Activated T-helper 2 cell treated with anti-CD3 and anti-CD28 coated beads, Interferon-gamma antibody, Interleukin-2, Interleukin-4, amounts not matched to agents 10 μg/mL and 5 μg/mL and 100 μg/mL, durations not matched to agents 14 hours and 24 hours and 36 hours (primary cell): ENCODE measurements around the gene GRPEL1. TPM values are rescaled to one million over a fixed set of nuclear protein-coding genes. Genes with fewer than 3 reads are reported as not detected.

Experiments used
- DNase-seq: peaks from one replicate; pipeline ENCODE4 v3.0.0; 2021; ENCODE audit warnings: low spot score
- H3K27ac Mint-ChIP-seq: one replicate; pipeline ENCODE4 v1.8.0; 2021; ENCODE audit warnings: mixed read lengths
- H3K27me3 Mint-ChIP-seq: one replicate; pipeline ENCODE4 v1.8.0; 2021; ENCODE audit warnings: low read depth, mixed read lengths
- H3K36me3 Mint-ChIP-seq: one replicate; pipeline ENCODE4 v1.8.0; 2021; ENCODE audit warnings: low read depth, mixed read lengths
- H3K4me1 Mint-ChIP-seq: one replicate; pipeline ENCODE4 v1.8.0; 2021; ENCODE audit warnings: low read depth, mixed read lengths
- H3K4me3 Mint-ChIP-seq: one replicate; pipeline ENCODE4 v1.8.0; 2021; ENCODE audit warnings: low read depth, mild to moderate bottlenecking, moderate library complexity, mixed read lengths
- H3K9me3 Mint-ChIP-seq: one replicate; pipeline ENCODE4 v1.8.0; 2021; ENCODE audit warnings: mixed read lengths
- intact Hi-C: fragments of 100-400 bp; cut with micrococcal nuclease; formaldehyde crosslinking; loops from one replicate; pipeline ENCODE4 v1.15.1; 2023
- total RNA-seq: library from RNA; stranded (reverse); gene quantifications from 2 replicates; pipeline ENCODE4 v1.2.3, GENCODE V29; 2022

GRPEL1 gene
- total RNA-seq, 1 donor from 2014 or later, result 84.6 TPM

- Mint-ChIP-seq H3K36me3 (peaks cover 15% of the 10 kb centered on the region), H3K27me3 (peaks cover 12% of the 10 kb centered on the region), H3K4me3 (no peak overlapping the region), H3K4me1 (peaks cover 24% of the 10 kb centered on the region), H3K9me3 (no peaks in the 10 kb centered on the region), H3K27ac (no peak overlapping the region)
- intact Hi-C loops, result loop anchor here (1.0 kb wide), 1 partner anchor 97 kb away; no protein-coding TSS in a partner anchor
- DNase-seq, result peak; percentile 77
Measured at GRCh38 chr4:7070729-7071511, 3.1 kb upstream of the GRPEL1 start.

GRCh38 chr4:7068883-7069282 lies 1.0 kb upstream of the GRPEL1 start:
- Mint-ChIP-seq H3K27me3 (peaks cover 12% of the 10 kb centered on the region), H3K27ac (peak overlapping the region; percentile 93), H3K9me3 (no peaks in the 10 kb centered on the region), H3K4me3 (peak overlapping the region; percentile 89), H3K4me1 (peaks cover 33% of the 10 kb centered on the region), H3K36me3 (peaks cover 31% of the 10 kb centered on the region)
- intact Hi-C loops, result loop anchor here (1.0 to 2.0 kb wide), 7 partner anchors 26 to 395 kb away; partner anchors contain the start of genes BLOC1S4, KIAA0232, TADA2B and TBC1D14
- no peak for DNase-seq

GRCh38 chr4:7068279-7068842 lies 497 bp upstream of the GRPEL1 start:
- intact Hi-C loops, result loop anchor here (1.0 to 2.0 kb wide), 7 partner anchors 25 to 394 kb away; partner anchors contain the start of genes BLOC1S4, KIAA0232, TADA2B and TBC1D14
- Mint-ChIP-seq H3K27ac (peak overlapping the region; percentile 93), H3K4me1 (peaks cover 34% of the 10 kb centered on the region), H3K36me3 (peaks cover 37% of the 10 kb centered on the region), H3K9me3 (no peaks in the 10 kb centered on the region), H3K4me3 (peak overlapping the region; percentile 89), H3K27me3 (peaks cover 12% of the 10 kb centered on the region)
- no peak for DNase-seq

GRCh38 chr4:7067126-7067451 lies 775 bp downstream of the GRPEL1 start:
- peaks cover 9% of the 10 kb centered on the region for H3K27me3 Mint-ChIP-seq
- H3K4me1 Mint-ChIP-seq, result peaks cover 34% of the 10 kb centered on the region
- peak overlapping the region; percentile 89 for H3K4me3 Mint-ChIP-seq
- intact Hi-C loops, result no loop called here
- H3K9me3 Mint-ChIP-seq, result no peaks in the 10 kb centered on the region
- DNase-seq, result no peak
- peak overlapping the region; percentile 90 for H3K27ac Mint-ChIP-seq
- peaks cover 49% of the 10 kb centered on the region for H3K36me3 Mint-ChIP-seq

GRCh38 chr4:7066493-7066892 lies 1.4 kb downstream of the GRPEL1 start:
- intact Hi-C loops, result no loop called here
- Mint-ChIP-seq H3K9me3 (no peaks in the 10 kb centered on the region), H3K4me1 (peaks cover 34% of the 10 kb centered on the region), H3K27ac (peak overlapping the region; percentile 49), H3K27me3 (peaks cover 4% of the 10 kb centered on the region), H3K36me3 (peaks cover 55% of the 10 kb centered on the region), H3K4me3 (peak overlapping the region; percentile 89)
- DNase-seq, result no peak

GRCh38 chr4:7066006-7066405 lies 1.9 kb downstream of the GRPEL1 start:
- Mint-ChIP-seq H3K27ac (no peak overlapping the region), H3K4me1 (peaks cover 34% of the 10 kb centered on the region), H3K36me3 (peaks cover 60% of the 10 kb centered on the region), H3K27me3 (peaks cover 2% of the 10 kb centered on the region), H3K9me3 (no peaks in the 10 kb centered on the region), H3K4me3 (peak overlapping the region; percentile 89)
- DNase-seq, result no peak
- intact Hi-C loops, result no loop called here

GRCh38 chr4:7063362-7063761 lies 4.5 kb downstream of the GRPEL1 start:
- H3K4me1 Mint-ChIP-seq, result peaks cover 21% of the 10 kb centered on the region

GRCh38 chr4:7062816-7063215 lies 5.0 kb downstream of the GRPEL1 start:
- H3K9me3 Mint-ChIP-seq, result no peaks in the 10 kb centered on the region
- no peak for DNase-seq
- H3K36me3 Mint-ChIP-seq, result peaks cover 90% of the 10 kb centered on the region
- no peaks in the 10 kb centered on the region for H3K27me3 Mint-ChIP-seq
- H3K27ac Mint-ChIP-seq, result no peak overlapping the region
- intact Hi-C loops, result no loop called here
- peaks cover 20% of the 10 kb centered on the region for H3K4me1 Mint-ChIP-seq
- H3K4me3 Mint-ChIP-seq, result no peak overlapping the region

More at GRCh38 chr4:7063362-7063761, 4.5 kb downstream of the GRPEL1 start:
- no peak for DNase-seq
- Mint-ChIP-seq H3K9me3 (no peaks in the 10 kb centered on the region), H3K36me3 (peaks cover 86% of the 10 kb centered on the region), H3K27me3 (no peaks in the 10 kb centered on the region), H3K4me3 (no peak overlapping the region), H3K27ac (no peak overlapping the region)
- intact Hi-C loops, result no loop called here

GRCh38 chr4:7061815-7062214 lies 6.0 kb downstream of the GRPEL1 start:
- Mint-ChIP-seq H3K27me3 (no peaks in the 10 kb centered on the region), H3K9me3 (no peaks in the 10 kb centered on the region), H3K4me1 (peaks cover 15% of the 10 kb centered on the region), H3K4me3 (no peak overlapping the region), H3K36me3 (peaks cover 87% of the 10 kb centered on the region), H3K27ac (no peak overlapping the region)
- intact Hi-C loops, result no loop called here
- DNase-seq, result no peak

GRCh38 chr4:7060346-7061150 lies 7.3 kb downstream of the GRPEL1 start:
- Mint-ChIP-seq H3K4me1 (peaks cover 8% of the 10 kb centered on the region), H3K27me3 (no peaks in the 10 kb centered on the region), H3K27ac (no peak overlapping the region), H3K4me3 (no peak overlapping the region), H3K9me3 (no peaks in the 10 kb centered on the region), H3K36me3 (peaks cover 85% of the 10 kb centered on the region)
- intact Hi-C loops, result no loop called here
- no peak for DNase-seq

GRCh38 chr4:7059662-7060061 lies 8.2 kb downstream of the GRPEL1 start:
- Mint-ChIP-seq H3K36me3 (peaks cover 81% of the 10 kb centered on the region), H3K27me3 (no peaks in the 10 kb centered on the region), H3K9me3 (no peaks in the 10 kb centered on the region), H3K4me1 (peaks cover 3% of the 10 kb centered on the region), H3K27ac (no peak overlapping the region), H3K4me3 (no peak overlapping the region)
- no peak for DNase-seq
- intact Hi-C loops, result no loop called here

- intact Hi-C loops, result no loop called here
- H3K27ac Mint-ChIP-seq, result peak overlapping the region; percentile 7
- DNase-seq, result no peak
- H3K27me3 Mint-ChIP-seq, result no peaks in the 10 kb centered on the region
- H3K36me3 Mint-ChIP-seq, result peaks cover 83% of the 10 kb centered on the region
- no peaks in the 10 kb centered on the region for H3K4me1 Mint-ChIP-seq
- no peaks in the 10 kb centered on the region for H3K9me3 Mint-ChIP-seq
- no peak overlapping the region for H3K4me3 Mint-ChIP-seq
Measured at GRCh38 chr4:7058792-7059191, 9.1 kb downstream of the GRPEL1 start.

GRCh38 chr4:7055990-7056325 lies 11.9 kb downstream of the GRPEL1 start:
- H3K27me3 Mint-ChIP-seq, result no peaks in the 10 kb centered on the region

More at GRCh38 chr4:7055990-7056325, 11.9 kb downstream of the GRPEL1 start:
- Mint-ChIP-seq H3K36me3 (peaks cover 56% of the 10 kb centered on the region), H3K4me1 (peaks cover 7% of the 10 kb centered on the region), H3K4me3 (no peak overlapping the region), H3K9me3 (no peaks in the 10 kb centered on the region), H3K27ac (no peak overlapping the region)
- no peak for DNase-seq
- intact Hi-C loops, result no loop called here
